Measurements from ENCODE around the gene HMCES.

Gene HMCES, protein sequence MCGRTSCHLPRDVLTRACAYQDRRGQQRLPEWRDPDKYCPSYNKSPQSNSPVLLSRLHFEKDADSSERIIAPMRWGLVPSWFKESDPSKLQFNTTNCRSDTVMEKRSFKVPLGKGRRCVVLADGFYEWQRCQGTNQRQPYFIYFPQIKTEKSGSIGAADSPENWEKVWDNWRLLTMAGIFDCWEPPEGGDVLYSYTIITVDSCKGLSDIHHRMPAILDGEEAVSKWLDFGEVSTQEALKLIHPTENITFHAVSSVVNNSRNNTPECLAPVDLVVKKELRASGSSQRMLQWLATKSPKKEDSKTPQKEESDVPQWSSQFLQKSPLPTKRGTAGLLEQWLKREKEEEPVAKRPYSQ

DNA sequence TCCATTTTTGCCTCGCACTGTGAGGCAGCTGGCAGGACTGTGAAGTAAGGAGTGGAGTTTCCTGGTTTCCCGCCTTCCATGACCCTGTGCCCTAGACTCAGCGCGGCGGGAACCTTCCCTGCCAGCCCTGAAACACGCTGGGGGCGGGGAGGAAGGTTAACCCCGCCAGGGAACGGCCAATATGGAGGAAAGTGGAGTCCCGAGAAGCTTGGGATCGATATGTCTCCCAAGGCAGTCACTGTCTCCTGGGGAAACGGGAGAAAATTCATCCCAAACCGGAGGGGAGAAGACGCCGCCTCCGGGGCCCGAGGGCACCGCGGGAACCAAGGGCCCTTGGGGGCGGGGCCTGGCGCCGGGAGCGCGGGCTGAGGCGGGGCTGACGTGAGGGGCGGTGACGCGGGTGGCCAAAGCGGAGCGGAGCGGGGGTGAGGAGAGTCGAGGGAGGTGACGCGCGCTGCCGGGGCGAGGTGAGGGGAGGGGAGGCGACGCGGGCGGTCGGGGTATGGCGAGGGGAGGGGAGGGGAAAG lies at the start of gene HMCES:
TSS of gene HMCES (plus strand) at position 432 of the 527 bp plus-strand sequence. CDS start 863 bp downstream, outside the sequence.
- DNase-seq, result peak; percentile 87

DNA sequence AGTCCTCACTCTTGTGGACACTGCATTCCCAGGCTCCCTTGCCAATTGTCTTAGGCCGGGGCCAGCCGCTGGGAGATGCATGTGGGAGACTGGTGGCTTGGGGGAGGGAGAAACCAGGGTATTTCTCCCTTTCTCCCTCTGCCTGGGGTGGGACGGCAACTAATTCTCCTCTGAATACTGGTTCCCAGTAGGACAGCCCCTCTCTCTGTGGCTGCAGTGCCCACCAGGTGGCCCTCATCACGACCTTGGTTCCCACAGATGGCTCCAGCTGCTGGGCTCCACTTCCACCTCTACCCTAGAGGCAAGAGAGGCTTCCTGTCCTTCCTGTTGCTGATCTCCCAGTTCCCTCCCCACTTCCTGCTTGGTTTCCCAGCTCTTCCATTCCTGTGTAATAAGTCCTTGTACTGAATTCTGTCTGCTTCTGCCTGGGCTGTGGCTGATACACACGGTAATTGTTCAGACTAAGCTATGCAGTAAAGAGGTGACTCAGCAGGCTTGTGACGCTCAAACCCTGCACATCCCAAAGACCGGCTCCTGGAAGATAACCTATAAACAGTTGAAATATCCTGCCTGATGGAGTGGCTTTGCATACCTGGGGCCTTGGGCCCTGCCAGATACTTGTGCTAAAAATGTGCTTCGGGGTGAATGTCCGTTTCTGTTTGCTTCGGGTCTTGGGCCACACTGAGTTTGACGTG lies 49.6 kb upstream of the HMCES start:
- DNase-seq, result peak; percentile 87

DNA sequence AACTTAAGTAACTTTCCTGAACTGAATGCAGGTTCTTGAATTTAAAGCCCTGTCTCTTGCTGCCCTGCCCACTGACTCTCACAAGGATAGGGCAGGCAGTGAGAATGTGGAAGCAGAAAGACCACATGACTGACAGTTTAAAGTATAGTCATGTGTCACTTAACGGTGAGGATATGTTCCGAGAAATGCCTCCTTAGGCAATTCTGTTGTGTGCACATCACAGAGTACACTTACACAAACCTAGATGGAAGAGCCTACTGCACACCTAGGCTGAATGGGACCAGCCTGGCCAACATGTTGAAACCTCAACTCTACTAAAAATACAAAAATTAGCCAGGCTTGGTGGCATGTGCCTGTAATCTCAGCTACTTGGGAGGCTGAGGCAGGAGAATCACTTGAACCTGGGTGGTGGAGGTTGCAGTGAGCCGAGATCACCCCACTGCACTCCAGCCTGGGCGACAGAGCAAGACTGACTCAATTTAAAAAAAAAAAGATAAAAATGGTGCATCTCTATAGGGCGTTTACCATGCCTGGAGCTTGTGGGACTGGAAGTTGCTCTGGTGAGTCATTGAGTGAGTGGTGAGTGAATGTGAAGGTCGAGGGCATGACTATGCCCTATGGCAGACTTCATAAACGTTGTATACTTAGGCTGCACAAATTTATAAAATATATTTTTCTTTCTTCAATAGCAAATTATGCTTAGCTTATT lies 48.2 kb upstream of the HMCES start:
- peak; percentile 86 for DNase-seq

DNA sequence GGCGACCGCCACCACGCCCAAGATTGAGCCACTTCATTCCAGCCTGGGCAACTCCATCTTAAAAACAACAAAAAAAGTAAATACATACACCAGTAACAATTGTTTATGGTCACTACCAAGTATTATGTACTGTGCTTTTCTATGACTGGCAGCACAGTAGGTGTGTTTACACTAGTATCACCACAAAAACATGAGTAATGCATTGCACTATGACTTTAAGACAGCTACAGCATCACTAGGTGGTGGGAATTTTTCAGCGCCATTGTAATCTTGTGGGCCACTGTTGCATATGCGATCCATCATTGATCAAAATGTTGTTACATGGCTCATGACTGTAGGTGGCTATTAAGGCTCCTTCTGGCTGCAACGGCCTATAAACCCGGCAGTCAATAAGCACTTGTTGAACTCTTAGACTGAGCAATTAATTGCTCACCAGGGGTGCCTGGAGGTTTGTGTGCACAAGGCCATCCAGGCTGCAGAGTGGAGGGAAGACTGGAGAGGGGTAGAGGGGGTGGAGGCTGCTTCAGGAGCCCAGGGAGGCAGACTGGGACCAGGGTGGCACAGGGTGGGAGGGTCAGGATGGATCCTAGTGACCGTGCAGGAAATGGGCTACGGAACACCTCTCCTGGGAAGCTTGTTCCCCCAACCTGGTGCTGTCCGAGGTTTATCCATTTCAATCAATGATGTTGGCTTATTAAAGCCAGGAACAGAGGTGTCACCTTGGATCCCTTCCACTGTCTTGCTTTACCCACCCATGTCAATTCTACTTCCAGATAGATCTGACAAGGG lies 47.1 kb upstream of the HMCES start:
- no peak for DNase-seq

DNA sequence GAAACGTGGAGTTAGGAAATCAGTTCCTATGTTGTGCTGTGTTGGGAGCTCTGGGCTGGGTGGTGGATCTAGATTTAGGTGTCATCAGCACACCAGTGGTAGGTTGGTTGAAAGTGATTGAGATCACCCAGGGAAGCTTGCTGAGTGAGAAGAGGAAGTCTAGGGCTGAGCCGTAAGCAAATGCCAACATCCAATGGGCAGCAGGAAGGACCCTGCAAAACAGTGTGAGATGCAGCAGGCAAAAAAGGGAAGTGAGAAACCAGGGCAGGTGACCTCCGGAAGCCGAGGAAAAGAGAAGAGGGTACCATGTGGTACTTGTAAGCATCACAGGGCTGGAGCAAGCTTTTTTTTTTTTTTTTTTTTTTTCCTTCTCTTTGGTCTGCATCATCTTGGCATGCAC lies 45.1 kb upstream of the HMCES start:
- no peak for DNase-seq

DNA sequence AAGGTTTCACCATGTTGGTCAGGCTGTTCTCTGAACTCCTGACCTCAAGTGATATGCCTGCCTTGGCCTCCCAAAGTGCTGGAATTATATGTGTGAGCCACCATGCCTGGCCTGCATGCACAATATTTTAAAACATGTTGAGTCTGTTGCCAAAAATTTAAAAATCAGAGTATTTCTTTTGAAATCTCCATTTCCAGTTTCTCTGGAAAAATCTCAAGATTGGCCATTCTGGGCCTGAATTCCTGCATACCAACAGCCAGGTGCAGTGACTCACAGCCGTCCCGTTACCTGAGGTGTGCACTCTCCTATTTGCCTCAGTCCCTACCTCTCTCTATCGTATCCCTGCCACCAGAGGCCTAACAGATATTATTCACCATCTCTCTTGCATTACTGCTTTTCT lies 44.2 kb upstream of the HMCES start:
- no peak for DNase-seq

DNA sequence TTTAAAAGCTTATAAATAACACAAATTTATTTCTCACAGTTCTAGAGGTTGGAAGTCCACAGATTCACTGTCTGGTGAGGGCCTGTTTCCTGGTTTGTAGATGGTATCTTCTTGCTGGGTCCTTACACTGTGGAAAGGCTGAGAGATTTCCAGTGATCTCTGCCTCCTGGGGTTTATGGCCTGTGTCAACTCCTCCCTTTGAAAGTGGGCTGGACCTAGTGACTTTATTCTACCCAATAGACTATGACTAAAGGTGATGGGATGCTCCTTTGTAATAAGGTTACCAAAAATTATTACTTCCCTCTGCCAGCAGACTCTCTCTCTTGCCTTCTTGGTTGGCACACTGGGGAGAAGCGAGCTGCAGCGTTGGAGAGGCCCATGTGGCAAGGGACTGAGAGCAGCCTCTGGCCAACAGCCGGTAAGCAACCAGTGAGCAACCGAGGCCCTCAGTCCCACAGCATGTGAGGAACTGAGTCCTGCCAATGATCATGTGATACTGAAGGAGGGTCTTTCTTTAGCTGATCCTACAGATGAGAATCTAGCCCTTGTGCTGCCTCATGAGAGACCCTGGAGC lies 43.2 kb upstream of the HMCES start:
- DNase-seq, result no peak

DNA sequence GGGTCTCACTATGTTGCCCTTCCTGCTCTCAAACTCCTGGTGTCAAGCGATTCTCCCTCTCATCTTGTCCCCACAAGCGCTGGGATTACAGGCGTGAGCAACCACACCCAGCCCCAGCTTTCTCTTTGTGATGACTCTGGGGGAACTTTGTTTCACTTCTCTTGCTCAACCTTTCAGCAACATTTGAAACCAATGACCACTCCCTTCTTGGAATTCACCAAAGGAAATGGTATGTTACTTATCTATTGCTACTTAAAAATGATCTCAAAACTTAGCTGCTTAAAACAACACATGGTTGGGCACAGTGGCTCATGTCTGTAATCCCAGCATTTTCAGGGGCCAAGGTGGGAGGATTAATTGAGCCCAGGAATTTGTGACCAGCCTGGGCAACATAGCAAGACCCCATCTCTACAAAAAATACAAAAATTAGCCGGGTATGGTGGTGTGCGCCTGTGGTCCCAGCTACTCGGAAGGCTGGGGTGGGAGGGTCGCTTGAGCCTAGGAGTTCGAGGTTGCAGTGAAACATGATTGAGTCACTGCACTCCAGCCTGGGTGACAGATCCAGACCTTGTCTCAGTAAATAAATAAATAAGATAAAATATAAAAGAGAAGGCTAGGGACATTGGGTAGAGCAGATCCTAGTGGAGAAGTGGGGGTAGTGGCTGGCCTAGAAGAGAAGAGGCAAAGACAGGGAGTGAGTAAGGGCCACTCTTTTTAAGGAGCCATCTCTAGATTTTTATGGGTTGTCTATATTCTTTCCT lies 39.5 kb upstream of the HMCES start:
- peak; percentile 25 for DNase-seq

DNA sequence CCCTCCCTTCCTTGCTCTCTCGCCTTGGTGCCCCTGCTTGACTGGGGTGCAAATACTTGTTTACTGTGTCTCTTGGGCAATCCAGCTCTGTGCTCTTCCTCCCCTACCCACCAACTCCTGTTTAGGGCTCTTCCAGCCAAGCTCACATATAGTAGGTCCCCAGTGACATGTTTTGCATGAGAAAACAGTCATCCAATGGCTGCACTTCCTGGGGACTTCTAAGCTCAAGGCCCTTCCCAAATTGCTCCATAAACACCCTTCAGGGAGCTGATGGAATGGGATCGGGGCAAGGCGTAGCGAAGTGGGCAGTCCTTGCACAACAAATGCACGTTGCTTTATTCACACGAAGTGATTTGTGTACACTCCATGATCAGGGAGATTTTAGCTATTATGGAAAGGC lies 38.7 kb upstream of the HMCES start:
- DNase-seq, result no peak

DNA sequence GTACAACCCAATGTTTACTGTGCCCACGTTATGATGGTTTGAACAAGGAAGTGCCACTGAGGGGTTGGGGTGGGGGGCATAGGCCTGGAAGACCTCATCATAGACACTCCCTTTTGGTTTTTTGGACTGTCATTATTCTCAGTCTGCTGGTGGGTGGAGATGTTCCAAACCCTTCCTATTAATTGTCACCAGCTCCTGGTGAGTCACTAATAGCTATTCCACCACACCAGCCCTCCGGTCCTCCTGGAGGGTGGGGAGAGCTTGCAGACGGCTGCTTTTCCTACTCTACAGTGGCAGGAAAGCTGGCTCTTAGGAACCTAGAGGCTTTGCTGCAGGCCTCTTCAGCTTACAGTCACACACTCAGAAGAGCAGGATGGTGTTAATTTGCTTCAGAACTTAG lies 38.2 kb upstream of the HMCES start:
- peak; percentile 43 for DNase-seq

DNA sequence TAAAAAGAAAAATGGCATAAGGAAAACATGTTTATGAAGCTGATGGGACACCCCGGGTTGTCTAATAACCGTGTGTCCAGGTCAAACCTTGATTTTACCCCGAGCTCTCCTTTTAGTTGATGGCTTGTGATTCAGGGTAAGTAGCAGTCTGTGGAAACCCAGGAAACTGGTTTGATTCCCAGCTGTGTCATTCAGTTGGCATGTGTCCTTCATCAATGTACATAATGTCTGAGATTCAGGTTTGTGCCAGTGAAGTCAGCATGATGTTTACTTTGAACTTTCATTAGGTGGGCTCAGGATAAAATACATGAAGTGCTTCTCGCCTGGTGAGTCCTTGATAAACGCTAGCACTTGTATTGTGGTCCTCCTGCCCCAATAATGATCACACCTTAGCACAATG lies 33.5 kb upstream of the HMCES start:
- DNase-seq, result no peak

DNA sequence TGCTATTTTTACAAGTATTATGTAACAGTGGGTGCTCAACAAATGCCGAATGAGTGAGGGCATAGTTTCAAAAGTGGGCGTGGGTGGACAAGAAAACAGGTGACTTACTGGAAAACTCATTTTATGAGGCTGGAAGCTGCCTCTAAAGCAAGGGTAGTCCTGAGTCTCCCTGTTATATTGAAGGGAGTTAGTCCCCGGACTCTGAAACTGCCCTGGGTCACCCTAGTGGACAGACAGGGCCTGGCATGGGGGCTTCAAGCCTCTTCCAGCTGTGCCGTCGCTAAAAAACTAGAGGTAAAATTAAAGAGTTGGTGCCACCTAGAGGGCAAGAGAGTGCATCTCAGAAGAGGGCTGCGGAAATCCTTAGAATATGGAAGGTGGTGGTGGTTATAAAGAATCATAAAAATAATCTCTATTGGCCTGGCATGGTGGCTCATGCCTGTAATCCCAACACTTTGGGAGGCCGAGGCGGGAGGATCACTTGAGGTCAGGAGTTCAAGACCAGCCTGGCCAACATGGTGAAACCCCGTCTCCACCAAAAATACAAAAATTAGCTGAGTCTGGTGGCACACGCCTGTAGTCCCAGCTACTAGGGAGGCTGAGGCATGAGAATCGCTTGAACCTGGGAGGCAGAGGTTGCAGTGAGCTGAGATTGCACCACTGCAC lies 32.9 kb upstream of the HMCES start:
- DNase-seq, result peak; percentile 87

DNA sequence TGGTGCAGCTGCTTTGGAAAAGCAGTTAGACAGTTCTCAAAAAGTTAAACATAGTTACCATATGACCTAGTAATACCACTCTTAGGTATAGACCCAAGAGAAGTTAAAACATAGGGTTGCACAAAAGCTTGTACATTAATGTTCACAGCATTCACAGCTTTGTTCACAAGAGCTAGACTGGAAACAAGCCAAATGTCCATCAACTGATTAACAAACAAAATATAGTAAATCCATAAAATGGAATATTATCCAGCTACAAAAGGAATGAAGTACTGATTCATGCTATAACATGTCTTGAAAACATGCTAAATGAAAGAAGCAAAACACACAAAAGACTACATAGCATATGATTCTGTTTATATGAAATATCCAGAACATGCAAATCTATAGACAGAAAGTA lies 32.0 kb upstream of the HMCES start:
- DNase-seq, result no peak

DNA sequence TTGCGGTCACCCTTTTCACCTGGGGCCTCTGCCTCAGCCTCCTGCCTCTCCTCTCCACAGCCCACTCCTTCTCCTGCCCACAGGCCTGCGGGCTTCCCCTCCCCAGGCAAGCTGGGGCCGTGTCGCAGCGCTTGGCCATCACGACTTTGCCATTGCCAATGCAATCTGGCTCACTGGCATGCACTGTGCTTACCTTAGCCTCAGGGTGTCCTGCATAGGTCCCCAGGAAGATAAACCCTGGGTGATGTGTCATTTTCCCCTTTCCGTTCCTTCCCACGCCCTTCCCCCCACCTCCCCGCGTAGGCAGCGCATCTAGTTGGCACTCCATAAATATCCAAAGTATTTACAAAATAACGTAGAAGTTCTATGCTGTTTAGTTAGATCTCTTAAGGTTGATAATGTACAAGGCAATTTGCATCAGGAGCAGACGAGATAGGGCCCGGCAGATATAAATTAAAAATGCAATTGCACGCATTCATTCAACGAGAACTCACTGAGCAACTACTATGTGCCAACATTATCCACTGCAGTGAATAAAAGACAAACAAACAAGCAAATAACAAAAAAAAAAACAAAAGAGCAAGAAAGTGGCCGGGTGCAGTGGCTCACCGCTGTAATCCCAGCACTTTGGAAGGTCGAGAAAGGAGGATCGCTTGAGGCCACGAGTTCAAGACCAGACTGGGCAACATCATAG lies 30.2 kb upstream of the HMCES start:
- DNase-seq, result no peak

DNA sequence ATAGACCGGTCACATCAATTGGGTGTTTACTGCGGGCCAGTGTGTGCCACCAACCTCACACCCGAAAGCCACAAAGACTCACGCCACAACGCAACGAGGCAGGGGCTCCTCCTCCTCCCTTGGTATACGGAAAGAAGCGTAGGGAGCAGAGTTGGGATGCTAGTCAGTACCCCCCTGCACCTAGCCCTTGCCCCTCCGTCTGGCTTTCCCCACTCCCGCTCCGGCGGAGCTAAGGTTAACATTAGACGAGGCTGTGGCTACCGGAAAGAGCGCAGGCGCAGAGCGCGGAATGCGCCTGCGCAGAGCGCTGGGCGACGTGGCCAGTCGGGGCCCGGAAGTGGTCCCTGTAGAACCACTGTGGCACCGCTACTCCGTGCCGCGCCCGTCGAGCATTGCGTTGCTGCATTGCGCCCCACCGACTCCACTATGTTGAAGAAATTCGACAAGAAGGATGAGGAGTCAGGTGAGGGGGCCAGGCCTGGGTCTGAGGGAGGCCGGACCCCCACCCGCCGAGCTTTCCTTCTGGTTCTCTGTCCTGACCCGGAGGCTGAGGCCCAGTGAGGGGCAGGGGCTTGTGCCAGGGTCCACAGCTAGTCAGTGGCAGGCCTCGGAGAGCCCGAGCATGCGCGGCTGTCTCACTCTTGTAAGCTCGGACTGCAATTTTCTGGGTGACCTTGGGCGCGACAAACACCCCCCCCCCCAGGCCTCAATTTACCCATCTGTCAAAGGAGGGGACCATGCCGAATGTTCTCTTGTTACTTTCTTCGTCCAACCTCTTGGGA lies 29.2 kb upstream of the HMCES start, which contains the start of gene COPG1:
TSS of gene COPG1 (plus strand) at position 323 of the 782 bp plus-strand sequence. CDS start at position 427, 104 bp downstream.
- peak; percentile 89 for DNase-seq

DNA sequence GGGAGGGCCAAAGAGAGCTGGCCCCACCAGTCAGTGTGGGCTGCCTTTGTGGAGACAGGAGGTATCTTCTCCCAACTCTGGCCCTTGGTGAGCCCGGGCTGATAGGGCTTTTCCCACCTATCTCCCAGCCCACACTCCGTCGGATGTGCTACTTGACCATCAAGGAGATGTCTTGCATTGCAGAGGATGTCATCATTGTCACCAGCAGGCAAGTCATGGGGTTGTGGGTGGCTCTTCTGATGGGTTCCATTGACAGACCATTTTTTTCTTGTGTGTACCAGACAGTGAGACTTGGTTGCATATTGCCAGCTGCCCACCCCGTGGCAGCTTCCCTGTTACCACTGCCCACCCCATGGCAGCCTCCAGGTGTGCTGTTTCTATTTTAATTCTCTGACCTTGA lies 25.9 kb upstream of the HMCES start:
- no peak for DNase-seq

DNA sequence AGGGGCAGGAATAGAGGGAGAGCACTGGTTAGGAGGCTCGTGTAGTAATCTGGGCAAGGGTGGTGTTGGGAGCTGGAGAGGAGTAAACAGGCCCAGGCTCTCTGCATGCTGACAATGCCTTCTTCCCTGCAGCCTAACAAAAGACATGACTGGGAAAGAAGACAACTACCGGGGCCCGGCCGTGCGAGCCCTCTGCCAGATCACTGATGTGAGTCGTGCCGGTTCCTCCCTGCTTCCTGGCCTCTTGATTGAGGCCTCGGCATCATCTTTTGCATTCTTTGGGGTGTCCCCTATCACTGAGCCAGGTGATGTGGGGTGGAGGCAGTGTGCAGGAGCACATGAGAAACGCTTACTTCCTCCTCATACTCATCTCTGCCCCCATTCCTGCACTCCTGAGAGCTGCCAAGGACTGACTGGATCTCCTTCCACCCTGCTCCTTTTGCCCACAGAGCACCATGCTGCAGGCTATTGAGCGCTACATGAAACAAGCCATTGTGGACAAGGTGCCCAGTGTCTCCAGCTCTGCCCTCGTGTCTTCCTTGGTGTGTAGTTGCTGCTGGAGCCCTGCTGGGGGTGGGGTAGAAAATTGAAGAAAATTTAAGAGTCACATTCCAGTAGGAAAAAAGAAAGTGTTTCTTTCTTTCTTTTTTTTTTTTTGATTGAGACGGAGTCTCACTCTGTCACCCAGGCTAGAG lies 24.0 kb upstream of the HMCES start:
- DNase-seq, result no peak

DNA sequence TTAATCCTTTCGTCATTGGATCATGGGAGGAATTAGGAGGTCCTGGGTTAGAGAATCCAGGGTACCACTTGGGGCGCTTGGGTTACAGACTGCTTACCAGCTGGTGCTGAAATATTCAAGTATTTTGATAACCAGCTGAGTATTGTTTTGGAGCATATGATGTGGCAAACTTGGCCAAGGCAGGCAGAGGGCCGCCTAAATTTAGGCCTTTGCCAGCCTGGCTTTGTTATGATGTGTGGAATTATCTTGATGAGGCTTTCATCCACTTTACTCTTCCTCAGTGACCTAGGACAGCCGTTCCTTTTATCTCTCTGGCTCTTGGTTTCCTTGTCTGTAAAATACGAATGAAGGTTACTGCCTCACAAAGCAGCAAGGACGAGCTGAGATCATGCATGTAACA lies 22.4 kb upstream of the HMCES start:
- no peak for DNase-seq

DNA sequence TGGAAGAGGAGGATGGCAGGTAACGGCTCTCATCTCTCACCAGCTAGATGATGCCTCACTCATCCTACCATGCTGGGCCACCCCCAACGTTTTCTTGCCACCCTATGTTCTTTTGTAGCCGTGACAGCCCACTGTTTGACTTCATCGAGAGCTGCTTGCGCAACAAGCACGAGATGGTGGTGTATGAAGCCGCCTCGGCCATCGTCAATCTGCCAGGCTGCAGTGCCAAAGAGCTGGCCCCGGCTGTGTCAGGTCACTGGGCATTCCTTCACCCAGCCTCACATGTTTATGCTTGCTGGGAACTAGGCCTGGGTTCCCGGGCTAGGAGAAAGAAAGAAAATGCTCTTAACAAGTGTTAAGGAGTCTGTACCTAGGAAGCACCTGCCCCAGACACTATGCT lies 21.1 kb upstream of the HMCES start:
- DNase-seq, result no peak

All from fibroblast of skin of right biceps (primary cell).